Activated naive CD8-positive, alpha-beta T cell (primary cell): Measurements from ENCODE around the gene RNU2-63P.
"Not testable (repeated sequence)": the region's sequence is repeated elsewhere in the genome, so short reads cannot be mapped to it uniquely, and the experiment has no call there.

ENCODE experiments used
- H3K27ac Mint-ChIP-seq: one replicate; pipeline ENCODE4 v1.8.0; 2021; ENCODE audit warnings: mixed read lengths
- H3K27me3 Mint-ChIP-seq: one replicate; pipeline ENCODE4 v1.8.0; 2021; ENCODE audit warnings: mixed read lengths
- H3K36me3 Mint-ChIP-seq: one replicate; pipeline ENCODE4 v1.8.0; 2021; ENCODE audit warnings: mixed read lengths
- H3K4me1 Mint-ChIP-seq: one replicate; pipeline ENCODE4 v1.8.0; 2021; ENCODE audit warnings: low read depth, mixed read lengths
- H3K4me3 Mint-ChIP-seq: one replicate; pipeline ENCODE4 v1.8.0; 2021; ENCODE audit warnings: mild to moderate bottlenecking, mixed read lengths
- H3K9me3 Mint-ChIP-seq: one replicate; pipeline ENCODE4 v1.8.0; 2021; ENCODE audit warnings: low read depth, mixed read lengths

Gene RNU2-63P

DNA sequence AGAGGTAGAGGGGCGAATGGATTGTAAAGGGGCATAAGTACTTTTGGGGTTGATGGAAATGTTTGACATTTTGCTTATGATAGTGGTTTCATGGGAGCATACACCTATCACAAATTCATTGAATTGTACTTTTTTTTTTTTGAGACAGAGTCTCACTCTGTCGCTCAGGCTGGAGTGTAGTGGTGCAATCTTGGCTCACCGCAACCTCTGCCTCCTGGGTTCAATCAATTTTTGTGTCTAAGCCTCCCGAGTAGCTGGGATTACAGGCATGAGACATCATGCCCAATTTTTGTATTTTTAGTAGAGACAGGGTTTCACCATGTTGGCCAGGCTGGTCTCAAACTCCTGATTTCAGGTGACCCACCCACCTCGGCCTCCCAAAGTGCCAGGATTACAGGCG is 29.2 kb upstream of the RNU2-63P start:
- not testable (repeated sequence) for H3K27me3 Mint-ChIP-seq, H3K36me3 Mint-ChIP-seq, H3K4me3 Mint-ChIP-seq, H3K9me3 Mint-ChIP-seq
- H3K4me1 Mint-ChIP-seq, result peaks cover 59% of the 10 kb centered on the region
- peak overlapping the region; percentile 52 for H3K27ac Mint-ChIP-seq

DNA sequence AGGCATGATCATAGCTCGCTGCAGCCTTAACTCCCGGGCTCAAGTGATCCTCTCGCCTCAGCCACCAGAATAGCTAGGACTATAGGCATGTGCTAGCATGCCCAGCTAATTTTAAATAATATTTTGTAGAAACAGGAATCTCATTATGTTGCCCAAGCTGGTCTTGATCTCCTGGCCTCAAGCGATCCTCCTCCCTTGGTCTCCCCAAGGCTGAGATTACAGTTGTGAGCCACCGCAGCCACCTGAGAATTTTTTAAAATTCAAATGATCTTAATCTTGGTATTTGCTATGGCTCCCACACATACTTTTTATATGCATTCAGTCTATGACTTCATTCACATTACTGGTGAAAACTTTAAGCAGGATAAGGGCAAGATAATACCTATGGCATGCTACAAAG is 26.1 kb upstream of the RNU2-63P start:
- H3K4me1 Mint-ChIP-seq, result peaks cover 69% of the 10 kb centered on the region
- no peak overlapping the region for H3K27ac Mint-ChIP-seq
- H3K4me3 Mint-ChIP-seq, result no peak overlapping the region
- no peaks in the 10 kb centered on the region for H3K27me3 Mint-ChIP-seq
- peaks cover 12% of the 10 kb centered on the region for H3K36me3 Mint-ChIP-seq
- no peaks in the 10 kb centered on the region for H3K9me3 Mint-ChIP-seq

DNA sequence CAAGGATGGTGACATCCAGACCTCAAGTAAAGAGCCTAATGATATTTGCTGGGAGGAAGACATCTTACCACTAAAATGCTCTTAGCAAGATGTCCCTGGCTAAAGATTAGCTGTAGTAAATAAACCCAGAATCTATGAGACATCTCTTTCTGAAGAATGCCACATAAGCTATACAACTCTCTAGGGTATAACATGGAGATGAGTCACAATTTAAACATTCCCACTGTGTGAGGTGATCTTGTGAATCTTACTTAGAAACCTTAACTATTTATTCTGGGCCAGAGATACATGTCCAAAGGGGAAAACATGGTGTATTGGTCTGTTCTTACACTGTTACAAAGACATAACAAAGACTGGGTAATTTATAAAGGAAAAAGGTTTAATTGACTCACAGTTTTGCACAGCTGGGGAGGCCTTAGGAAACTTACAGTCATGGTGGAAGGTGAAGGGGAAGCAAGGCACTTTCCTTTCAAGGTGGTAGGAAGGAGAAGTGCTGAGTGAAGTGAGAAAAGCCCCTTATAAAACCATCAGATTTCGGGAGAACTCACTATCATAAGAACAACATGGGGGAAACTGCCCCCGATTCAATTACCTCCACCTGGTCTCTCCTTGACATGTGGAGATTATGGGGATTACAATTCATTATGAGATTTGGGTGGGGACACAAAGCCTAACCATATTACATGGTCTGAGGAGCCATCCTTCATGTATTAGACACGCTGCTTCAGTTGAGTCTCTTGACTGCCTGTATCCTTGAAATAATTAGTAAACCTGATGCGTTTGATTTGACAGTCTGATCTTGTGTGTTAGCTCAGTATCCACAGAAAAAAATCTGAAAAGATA is 22.1 kb upstream of the RNU2-63P start:
- peak overlapping the region; percentile 88 for H3K27ac Mint-ChIP-seq
- peaks cover 70% of the 10 kb centered on the region for H3K4me1 Mint-ChIP-seq

DNA sequence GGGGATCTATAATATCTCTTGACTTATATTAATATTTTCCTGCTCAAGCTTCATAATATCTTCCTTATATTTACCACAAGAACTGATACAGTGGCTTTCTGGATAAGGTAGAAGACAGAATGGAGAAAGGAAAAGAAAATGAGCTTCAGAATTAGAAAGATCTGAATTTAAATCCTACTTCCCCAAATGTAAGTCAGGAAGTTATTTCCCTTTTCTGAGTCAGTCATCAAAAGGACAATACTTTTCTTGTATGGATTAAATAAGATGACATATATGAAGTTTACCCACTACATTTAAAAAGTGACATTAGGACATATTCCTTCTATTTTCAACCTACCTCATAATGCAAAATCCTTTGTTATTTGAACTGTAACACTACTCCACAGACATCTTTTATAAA is 20.3 kb upstream of the RNU2-63P start:
- H3K36me3 Mint-ChIP-seq, result peaks cover 28% of the 10 kb centered on the region
- H3K4me3 Mint-ChIP-seq, result no peak overlapping the region
- peaks cover 57% of the 10 kb centered on the region for H3K4me1 Mint-ChIP-seq
- peak overlapping the region; percentile 70 for H3K27ac Mint-ChIP-seq
- peaks cover 5% of the 10 kb centered on the region for H3K9me3 Mint-ChIP-seq
- no peaks in the 10 kb centered on the region for H3K27me3 Mint-ChIP-seq

More for the DNA sequence above, 22.1 kb upstream of the RNU2-63P start:
- Mint-ChIP-seq H3K27me3 (no peaks in the 10 kb centered on the region), H3K36me3 (peaks cover 26% of the 10 kb centered on the region), H3K4me3 (peak overlapping the region; percentile 17), H3K9me3 (peaks cover 5% of the 10 kb centered on the region)

DNA sequence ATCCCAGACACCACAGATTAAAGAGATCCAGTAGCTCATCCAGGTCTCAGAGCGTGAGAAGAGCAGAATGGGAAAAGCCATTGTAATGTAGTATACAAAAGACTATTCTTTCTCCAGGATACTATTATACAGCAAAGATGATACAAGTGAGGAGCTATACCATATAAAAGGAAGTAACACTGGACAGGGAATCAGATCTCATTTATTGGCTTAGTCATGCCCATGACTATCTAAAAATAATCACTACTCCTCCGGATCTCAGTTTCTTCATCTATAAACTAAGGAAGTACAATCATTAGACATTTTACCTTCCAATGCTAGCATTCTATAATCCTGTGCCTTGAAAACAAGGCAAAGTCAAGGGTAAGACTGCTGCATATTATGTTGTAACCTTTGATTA is 19.8 kb upstream of the RNU2-63P start:
- Mint-ChIP-seq H3K4me3 (no peak overlapping the region), H3K27ac (peak overlapping the region; percentile 64), H3K36me3 (peaks cover 28% of the 10 kb centered on the region), H3K4me1 (peaks cover 53% of the 10 kb centered on the region), H3K9me3 (peaks cover 5% of the 10 kb centered on the region), H3K27me3 (no peaks in the 10 kb centered on the region)

DNA sequence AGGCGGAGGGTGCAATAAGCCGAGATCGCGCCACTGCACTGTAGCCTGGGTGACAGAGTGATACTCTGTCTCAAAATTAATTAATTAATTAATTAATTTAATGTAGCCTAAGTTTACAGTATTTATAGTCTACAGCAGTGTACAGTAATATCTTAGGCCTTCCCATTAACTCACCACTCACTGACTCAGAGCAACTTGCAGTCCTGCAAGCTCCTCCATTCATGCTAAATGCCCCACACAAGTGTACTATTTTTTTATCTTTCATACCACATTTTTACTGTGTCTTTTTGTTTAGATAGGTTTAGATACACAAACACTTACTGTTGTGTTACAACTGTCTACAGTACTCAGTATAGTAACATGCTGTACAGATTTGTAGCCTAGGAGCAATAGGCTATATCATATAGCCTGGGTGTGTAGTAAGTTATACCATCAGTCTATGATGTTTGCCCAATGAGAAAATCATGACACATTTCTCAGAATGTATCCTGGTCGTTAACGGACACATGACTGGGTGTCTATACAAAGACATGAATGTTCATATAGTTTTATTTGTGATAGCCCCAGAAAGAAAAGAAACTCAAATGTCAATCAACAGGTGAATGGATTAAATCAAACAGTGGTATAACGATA is 15.8 kb upstream of the RNU2-63P start:
- H3K36me3 Mint-ChIP-seq, result peaks cover 29% of the 10 kb centered on the region
- no peak overlapping the region for H3K4me3 Mint-ChIP-seq
- peaks cover 5% of the 10 kb centered on the region for H3K9me3 Mint-ChIP-seq
- no peaks in the 10 kb centered on the region for H3K27me3 Mint-ChIP-seq
- H3K4me1 Mint-ChIP-seq, result peaks cover 33% of the 10 kb centered on the region
- H3K27ac Mint-ChIP-seq, result no peak overlapping the region

DNA sequence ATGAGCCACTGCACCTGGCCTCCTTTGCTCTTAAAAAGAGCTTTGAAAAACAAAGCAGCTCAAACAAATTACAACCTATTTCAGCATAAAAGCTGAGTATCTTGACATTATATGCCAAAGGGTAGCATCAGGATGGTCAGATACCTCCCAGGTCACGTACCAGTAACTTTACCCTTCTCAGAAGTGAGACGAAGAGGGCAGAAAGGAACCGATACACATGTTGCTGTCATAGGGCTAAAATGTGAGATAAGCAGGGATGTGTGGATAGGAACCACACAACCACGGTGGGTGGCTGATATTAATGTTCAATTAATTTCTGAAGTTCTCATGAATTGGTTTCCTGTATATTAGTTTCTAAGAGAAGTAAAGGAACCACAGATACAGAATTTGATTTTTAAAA is 12.6 kb upstream of the RNU2-63P start:
- Mint-ChIP-seq H3K27ac (no peak overlapping the region), H3K4me1 (peaks cover 16% of the 10 kb centered on the region), H3K36me3 (peaks cover 19% of the 10 kb centered on the region), H3K27me3 (no peaks in the 10 kb centered on the region), H3K4me3 (no peak overlapping the region), H3K9me3 (no peaks in the 10 kb centered on the region)

DNA sequence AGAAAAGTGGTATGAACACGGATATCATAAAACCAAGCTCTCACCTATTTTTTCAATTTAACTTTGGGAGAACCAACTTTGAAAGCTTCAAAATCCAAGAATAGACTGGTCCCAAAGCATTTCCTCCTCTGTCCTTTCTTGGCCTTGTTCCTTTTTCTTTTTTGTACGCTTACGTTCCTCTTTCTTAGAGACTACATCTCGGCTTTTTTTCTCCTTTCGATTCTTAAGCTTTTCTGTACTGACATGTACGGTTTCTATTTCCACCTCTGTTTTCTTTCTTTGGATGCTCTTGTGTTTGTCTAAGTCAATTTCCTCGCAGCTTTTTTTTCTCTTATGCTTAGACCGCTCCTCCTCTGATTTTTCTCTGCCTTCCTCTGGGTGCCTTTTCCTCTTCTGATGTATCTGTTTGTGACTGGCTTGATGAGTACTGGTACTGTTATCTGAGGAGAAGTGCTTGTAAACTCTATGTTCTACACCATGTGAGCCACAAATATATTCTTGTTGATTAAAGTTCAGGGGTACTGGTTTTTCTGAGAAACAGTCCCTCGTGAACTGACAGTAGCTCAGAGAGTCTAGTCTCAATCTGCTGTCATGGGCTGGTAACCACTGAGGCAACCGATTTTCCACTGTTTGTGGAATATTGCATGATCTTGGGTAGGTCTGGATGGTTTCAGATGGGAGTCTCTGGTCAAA is 11.5 kb upstream of the RNU2-63P start:
- peaks cover 18% of the 10 kb centered on the region for H3K36me3 Mint-ChIP-seq
- peaks cover 13% of the 10 kb centered on the region for H3K4me1 Mint-ChIP-seq
- no peaks in the 10 kb centered on the region for H3K27me3 Mint-ChIP-seq
- H3K4me3 Mint-ChIP-seq, result peak overlapping the region; percentile 51
- peak overlapping the region; percentile 84 for H3K27ac Mint-ChIP-seq
- H3K9me3 Mint-ChIP-seq, result no peaks in the 10 kb centered on the region

DNA sequence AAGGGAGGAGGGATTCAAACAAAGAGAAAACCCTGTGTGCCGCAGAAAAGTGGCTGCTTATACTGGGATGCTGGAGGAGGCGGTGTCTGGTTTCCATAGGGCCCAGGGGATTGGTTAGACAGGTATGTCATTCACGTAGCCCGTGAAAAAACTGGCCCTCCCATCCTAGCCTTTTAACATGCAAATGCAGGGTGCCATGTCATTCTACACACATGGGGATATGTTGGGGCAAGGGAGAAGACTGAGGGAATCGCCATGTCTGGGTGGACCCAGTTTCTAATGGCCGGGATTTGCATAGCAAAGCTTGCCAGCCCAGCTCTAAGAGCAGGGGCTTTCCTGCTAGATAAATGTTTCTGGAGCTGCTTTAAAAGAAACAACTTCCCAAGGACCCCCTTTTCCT is 8.2 kb upstream of the RNU2-63P start:
- no peaks in the 10 kb centered on the region for H3K9me3 Mint-ChIP-seq
- H3K27me3 Mint-ChIP-seq, result no peaks in the 10 kb centered on the region
- H3K27ac Mint-ChIP-seq, result no peak overlapping the region
- H3K4me1 Mint-ChIP-seq, result peaks cover 11% of the 10 kb centered on the region
- no peak overlapping the region for H3K4me3 Mint-ChIP-seq
- H3K36me3 Mint-ChIP-seq, result peaks cover 15% of the 10 kb centered on the region

DNA sequence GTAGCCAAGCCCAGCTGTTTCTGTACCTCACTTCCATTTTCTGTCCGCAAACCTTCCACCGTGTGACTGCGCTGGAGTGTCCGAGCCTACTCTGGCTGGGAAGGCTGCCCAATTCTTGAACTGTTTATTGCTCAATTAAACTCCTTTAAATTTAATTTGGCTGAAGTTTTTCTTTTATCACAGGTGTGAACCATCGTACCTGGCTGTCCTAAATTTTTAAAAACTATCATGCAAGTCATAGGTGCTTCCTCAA is 6.2 kb upstream of the RNU2-63P start:
- Mint-ChIP-seq H3K4me1 (peaks cover 4% of the 10 kb centered on the region), H3K9me3 (no peaks in the 10 kb centered on the region), H3K27ac (no peak overlapping the region), H3K36me3 (peaks cover 6% of the 10 kb centered on the region), H3K4me3 (no peak overlapping the region), H3K27me3 (no peaks in the 10 kb centered on the region)

DNA sequence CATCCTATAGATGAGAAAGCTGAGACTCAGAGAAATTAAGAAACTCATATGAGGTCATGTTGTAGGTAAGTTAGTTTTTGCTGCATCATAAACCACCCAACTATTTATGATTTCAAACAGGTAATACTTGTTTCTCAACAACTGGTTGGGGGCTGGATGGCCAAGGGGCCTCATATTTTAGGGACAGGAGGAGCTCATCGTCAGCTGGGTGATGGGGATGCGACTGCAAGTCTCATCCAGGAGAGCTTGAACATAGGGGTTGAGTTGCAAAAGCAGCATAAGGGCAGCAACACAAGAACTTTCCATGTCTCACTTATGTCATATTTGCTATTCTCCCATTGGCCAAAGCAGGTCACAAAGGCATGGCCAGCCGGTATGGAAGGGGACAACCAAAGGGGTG is 3.6 kb upstream of the RNU2-63P start:
- H3K36me3 Mint-ChIP-seq, result peaks cover 3% of the 10 kb centered on the region

DNA sequence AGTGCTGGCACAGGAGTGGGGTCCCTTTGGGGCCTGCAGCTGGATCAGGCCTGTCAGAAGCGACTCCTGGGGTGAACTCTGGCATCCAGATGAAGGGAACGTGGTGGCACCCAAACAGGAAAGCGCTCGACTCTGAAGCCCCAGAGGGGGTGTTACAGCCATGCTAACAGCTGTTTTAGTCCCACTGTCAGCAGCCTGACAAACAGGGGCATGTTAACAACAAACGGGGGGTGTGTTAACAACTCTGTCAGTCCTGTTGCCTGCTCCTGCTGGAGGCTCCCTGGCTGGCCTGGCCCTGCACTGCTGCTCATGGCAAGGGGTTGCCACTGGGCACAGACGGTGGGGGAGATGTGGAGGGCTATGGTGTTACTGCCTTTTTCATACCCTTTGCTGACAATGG is 2.6 kb upstream of the RNU2-63P start:
- Mint-ChIP-seq H3K27ac (no peak overlapping the region), H3K9me3 (no peaks in the 10 kb centered on the region), H3K4me1 (peaks cover 19% of the 10 kb centered on the region), H3K27me3 (no peaks in the 10 kb centered on the region), H3K36me3 (peaks cover 3% of the 10 kb centered on the region), H3K4me3 (no peak overlapping the region)

More for the DNA sequence above, 3.6 kb upstream of the RNU2-63P start:
- Mint-ChIP-seq H3K27me3 (no peaks in the 10 kb centered on the region), H3K9me3 (no peaks in the 10 kb centered on the region), H3K4me3 (no peak overlapping the region), H3K4me1 (peaks cover 15% of the 10 kb centered on the region), H3K27ac (no peak overlapping the region)

DNA sequence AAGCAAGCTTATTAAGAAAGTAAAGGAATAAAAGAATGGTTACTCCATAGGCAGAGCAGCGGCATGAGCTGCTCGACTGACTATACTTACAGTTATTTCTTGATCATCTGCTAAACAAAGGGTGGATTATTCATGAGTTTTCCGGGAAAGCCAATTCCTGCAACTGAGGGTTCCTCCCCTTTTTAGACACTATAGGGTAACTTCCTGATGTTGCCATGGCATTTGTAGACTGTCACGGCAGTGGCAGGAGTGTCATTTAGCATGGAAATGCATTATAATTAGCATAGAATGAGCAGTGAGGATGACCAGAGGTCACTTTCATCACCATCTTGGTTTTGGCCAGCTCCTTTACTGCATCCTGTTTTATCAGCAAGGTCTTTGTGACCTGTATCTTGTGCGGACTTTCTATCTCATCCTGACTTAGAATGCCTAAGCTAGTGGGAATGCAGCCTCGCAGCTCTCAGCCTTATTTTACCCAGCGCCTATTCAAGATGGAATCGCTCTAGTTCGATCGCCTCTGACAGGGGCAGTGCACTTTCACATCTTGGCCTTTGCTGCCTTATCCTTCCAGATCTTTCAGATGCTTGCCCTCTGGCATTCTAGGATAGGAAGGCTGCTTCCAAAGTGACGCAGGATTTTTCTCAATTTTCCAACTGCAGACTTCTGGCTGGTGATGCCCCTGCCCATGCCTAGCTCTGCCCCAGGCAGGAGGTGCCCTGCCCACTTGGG is 1.9 kb upstream of the RNU2-63P start:
- not testable (repeated sequence) for H3K27me3 Mint-ChIP-seq, H3K27ac Mint-ChIP-seq, H3K9me3 Mint-ChIP-seq, H3K36me3 Mint-ChIP-seq
- H3K4me1 Mint-ChIP-seq, result peaks cover 19% of the 10 kb centered on the region
- H3K4me3 Mint-ChIP-seq, result peak overlapping the region; percentile 99

DNA sequence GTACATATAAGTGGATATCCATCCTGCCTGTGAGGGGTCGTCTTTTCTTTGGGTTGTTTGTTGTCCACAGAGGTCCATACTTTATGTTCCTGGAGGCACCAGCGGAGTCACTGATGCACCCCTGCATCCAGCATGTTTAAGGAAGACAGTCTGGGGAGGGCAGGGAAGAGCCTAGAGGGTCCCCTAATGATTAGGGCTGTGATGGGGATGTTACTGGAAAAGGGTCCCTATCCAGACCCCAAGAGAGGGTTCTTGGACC is 1.4 kb upstream of the RNU2-63P start:
- peak overlapping the region; percentile 100 for H3K27ac Mint-ChIP-seq
- H3K4me3 Mint-ChIP-seq, result peak overlapping the region; percentile 99
- H3K9me3 Mint-ChIP-seq, H3K36me3 Mint-ChIP-seq, H3K27me3 Mint-ChIP-seq: not testable (repeated sequence)
- peaks cover 19% of the 10 kb centered on the region for H3K4me1 Mint-ChIP-seq
